ENCODE results near the gene ERBB4.
"Not testable (repeated sequence)": the region's sequence is repeated elsewhere in the genome, so short reads cannot be mapped to it uniquely, and the experiment has no call there.

Gene ERBB4

DNA sequence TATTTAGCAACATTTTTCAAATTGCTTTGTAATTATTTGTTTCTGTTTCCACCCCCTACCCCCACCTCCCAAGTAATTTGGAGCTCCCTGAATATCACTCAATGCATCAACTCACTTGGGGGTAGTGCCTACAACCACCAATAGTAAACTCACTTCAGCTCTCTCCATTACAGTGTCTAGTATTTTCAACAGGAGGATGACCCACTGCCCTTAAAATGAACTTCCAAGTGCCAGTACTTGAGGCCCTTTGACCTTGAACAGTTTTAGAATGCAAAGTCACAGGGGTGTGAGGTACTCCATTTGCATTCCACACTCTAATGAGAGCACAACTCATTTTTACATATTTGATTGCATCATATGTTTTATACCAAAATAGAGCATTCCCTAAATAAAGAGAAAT lies 523.0 kb downstream of the ERBB4 start:
- TF ChIP-seq, protein P1, sequence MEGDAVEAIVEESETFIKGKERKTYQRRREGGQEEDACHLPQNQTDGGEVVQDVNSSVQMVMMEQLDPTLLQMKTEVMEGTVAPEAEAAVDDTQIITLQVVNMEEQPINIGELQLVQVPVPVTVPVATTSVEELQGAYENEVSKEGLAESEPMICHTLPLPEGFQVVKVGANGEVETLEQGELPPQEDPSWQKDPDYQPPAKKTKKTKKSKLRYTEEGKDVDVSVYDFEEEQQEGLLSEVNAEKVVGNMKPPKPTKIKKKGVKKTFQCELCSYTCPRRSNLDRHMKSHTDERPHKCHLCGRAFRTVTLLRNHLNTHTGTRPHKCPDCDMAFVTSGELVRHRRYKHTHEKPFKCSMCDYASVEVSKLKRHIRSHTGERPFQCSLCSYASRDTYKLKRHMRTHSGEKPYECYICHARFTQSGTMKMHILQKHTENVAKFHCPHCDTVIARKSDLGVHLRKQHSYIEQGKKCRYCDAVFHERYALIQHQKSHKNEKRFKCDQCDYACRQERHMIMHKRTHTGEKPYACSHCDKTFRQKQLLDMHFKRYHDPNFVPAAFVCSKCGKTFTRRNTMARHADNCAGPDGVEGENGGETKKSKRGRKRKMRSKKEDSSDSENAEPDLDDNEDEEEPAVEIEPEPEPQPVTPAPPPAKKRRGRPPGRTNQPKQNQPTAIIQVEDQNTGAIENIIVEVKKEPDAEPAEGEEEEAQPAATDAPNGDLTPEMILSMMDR (IDR thresholded peaks at IDR 0.05): no peak
- Histone ChIP-seq H3K27ac (no peak overlapping the region), H3K9me3 (no peaks in the 10 kb centered on the region), H3K4me3 (ENCODE audit: low read depth in 1 of 2, low read length in 1 of 2) (no peak overlapping the region), H3K27me3 (no peaks in the 10 kb centered on the region), H3K36me3 (no peaks in the 10 kb centered on the region), H3K4me1 (ENCODE audit: control insufficient read depth in 1 of 2, insufficient read depth in 1 of 2, low read depth in 1 of 2, low read length in 1 of 2) (no peaks in the 10 kb centered on the region)

DNA sequence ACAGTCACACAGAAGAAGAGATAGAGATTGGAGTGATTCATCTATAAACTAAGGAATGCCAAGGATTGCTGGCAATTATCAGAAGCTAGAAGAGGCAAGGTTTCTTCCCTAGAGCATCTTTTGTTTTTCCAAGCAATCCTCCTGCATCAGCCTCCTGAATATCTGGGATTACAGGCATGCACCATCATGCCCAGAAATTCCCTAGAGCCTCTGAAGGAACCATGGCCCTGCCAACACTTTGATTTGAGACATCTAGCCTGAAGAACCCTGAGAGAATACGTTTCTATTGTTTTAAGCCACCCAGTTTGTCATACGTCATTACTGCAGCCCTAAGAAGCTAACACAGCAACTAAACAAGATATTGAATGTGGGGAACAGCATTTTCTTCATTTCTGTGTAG lies 525.0 kb downstream of the ERBB4 start:
- Histone ChIP-seq H3K36me3 (no peaks in the 10 kb centered on the region), H3K9me3 (no peaks in the 10 kb centered on the region), H3K27ac (no peak overlapping the region), H3K4me3 (ENCODE audit: low read depth in 1 of 2, low read length in 1 of 2) (no peak overlapping the region), H3K27me3 (no peaks in the 10 kb centered on the region), H3K4me1 (ENCODE audit: control insufficient read depth in 1 of 2, insufficient read depth in 1 of 2, low read depth in 1 of 2, low read length in 1 of 2) (no peaks in the 10 kb centered on the region)
- TF ChIP-seq, protein P1 (IDR thresholded peaks at IDR 0.05): no peak

DNA sequence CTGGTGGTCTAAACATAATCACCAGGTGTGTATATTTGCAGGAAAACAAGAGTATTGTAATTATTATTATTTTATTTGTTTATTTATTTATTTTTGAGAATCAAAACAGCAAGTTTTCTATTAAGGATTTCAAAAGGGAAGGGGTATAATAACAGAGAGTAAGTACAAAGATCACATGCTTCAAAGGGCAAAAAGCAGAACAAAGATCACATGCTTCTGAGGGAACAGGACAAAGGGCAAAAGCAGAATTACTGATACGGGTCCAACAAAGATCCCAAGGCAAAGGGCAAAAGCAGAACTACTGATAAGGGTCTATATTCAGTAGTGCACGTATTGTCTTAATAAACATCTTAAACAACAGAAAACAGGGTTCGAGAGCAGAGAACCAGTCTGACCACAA lies 528.3 kb downstream of the ERBB4 start:
- H3K27me3 ChIP-seq; H3K9me3 ChIP-seq; H3K36me3 ChIP-seq; H3K4me1 ChIP-seq (ENCODE audit: control insufficient read depth in 1 of 2, insufficient read depth in 1 of 2, low read depth in 1 of 2, low read length in 1 of 2); H3K27ac ChIP-seq; H3K4me3 ChIP-seq (ENCODE audit: low read depth in 1 of 2, low read length in 1 of 2): not testable (repeated sequence)

DNA sequence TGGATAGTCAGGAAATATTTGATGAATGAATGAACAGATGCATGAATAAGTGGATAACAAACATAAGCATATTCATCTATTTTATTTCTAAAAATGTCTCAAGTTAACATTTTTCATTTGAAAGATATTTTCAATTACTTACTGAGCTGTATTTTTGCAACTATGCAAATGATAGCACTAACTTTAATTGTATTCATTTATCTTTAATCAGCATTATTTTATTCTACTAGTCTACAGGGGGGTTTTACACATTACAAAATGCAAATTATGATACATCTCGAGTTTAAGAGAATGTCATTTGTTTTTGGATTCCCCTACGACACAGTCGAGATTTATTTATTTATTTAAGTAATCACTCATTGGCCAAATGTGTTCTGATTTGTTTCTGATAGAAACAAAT lies 530.6 kb downstream of the ERBB4 start:
- no peak overlapping the region for H3K27ac ChIP-seq
- no peaks in the 10 kb centered on the region for H3K9me3 ChIP-seq
- H3K4me3 ChIP-seq (ENCODE audit: low read depth in 1 of 2, low read length in 1 of 2): no peak overlapping the region
- H3K4me1 ChIP-seq (ENCODE audit: control insufficient read depth in 1 of 2, insufficient read depth in 1 of 2, low read depth in 1 of 2, low read length in 1 of 2): no peaks in the 10 kb centered on the region
- no peaks in the 10 kb centered on the region for H3K27me3 ChIP-seq
- TF ChIP-seq, protein P1 (IDR thresholded peaks at IDR 0.05): no peak
- no peaks in the 10 kb centered on the region for H3K36me3 ChIP-seq

DNA sequence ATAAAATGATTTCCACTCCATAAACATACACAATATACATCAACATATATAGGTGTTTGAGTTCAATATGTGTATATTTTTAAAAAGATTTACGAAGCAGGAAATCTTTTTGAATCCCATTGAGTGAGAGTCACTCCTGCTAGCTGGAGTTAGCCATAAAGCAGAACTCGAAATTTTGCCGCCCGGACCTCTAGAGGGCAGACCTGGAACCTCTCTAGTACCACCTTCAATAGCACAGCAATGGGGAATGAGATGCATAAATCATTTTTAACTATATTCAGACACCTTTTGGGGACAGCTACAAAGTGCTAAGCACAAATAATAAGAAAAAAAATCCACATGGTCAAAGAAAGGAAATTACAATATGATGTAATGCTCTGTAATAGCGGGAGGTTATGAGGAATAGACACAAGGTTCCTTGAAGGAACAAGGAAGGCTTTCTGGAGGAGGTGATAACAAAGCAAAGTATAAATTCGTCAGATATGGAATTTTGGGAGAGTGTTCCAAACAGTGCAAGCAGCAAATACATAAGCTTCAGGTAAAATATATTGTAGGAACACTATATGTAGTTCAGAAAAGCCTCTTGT lies 533.4 kb downstream of the ERBB4 start:
- Histone ChIP-seq H3K9me3 (no peaks in the 10 kb centered on the region), H3K27me3 (no peaks in the 10 kb centered on the region), H3K36me3 (no peaks in the 10 kb centered on the region), H3K27ac (no peak overlapping the region), H3K4me3 (ENCODE audit: low read depth in 1 of 2, low read length in 1 of 2) (no peak overlapping the region), H3K4me1 (ENCODE audit: control insufficient read depth in 1 of 2, insufficient read depth in 1 of 2, low read depth in 1 of 2, low read length in 1 of 2) (no peaks in the 10 kb centered on the region)
- TF ChIP-seq, protein P1 (IDR thresholded peaks at IDR 0.05): no peak

DNA sequence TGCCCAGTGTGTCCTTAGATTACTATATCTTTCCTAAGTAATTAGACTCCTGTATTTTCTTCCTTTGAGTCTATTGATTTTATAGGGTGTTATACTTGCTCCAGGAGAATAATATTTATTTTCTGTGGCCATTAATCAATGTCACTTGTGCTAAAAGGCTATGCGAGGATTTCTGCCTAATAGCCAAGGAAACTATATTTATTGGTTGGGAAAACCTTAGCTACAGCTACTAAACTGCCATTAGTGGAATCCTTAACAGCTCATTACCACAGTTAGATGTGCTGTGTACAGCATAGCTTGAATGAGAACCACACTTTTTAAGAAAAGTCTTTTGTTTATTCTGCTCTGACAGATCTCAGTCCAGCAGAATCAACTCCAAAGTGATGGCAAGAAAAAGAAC lies 537.3 kb downstream of the ERBB4 start:
- Histone ChIP-seq H3K4me1 (ENCODE audit: control insufficient read depth in 1 of 2, insufficient read depth in 1 of 2, low read depth in 1 of 2, low read length in 1 of 2) (no peaks in the 10 kb centered on the region), H3K27me3 (no peaks in the 10 kb centered on the region), H3K9me3 (no peaks in the 10 kb centered on the region), H3K4me3 (ENCODE audit: low read depth in 1 of 2, low read length in 1 of 2) (no peak overlapping the region), H3K27ac (no peak overlapping the region), H3K36me3 (no peaks in the 10 kb centered on the region)
- TF ChIP-seq, protein P1 (IDR thresholded peaks at IDR 0.05): no peak
